Measurements from ENCODE around the gene SMYD3. TPM values are rescaled to one million over a fixed set of nuclear protein-coding genes. Genes with fewer than 3 reads are reported as not detected.

Gene SMYD3
- total RNA-seq, 1 donor from 2014 or later, result 24.2 TPM

DNA sequence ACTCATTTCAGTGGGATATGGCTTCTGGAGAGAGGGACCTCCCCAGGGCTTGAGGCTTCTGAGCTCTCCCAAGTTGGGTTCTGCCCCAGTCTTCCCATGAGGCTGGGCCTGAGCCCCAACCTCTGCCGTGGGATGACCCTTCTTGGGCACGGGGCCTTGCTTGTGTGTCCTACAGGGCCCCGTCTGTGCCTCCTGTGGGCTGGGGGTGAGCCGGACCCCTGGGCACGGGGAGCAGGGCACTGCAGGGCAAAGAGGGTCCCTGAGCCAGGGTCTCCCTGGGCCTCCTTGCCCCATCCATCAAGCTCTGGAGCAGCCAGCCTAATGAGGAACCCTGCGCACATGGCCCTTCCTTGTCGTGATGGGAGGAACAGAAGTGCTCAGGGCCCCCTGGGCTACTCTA, 5.2 kb upstream of the SMYD3 start:
- Mint-ChIP-seq H3K9me3 (peaks cover 4% of the 10 kb centered on the region), H3K36me3 (ENCODE audit: low read depth) (no peaks in the 10 kb centered on the region), H3K27ac (ENCODE audit: unreplicated experiment) (no peak overlapping the region), H3K4me1 (peaks cover 5% of the 10 kb centered on the region), H3K27me3 (ENCODE audit: low read depth) (no peaks in the 10 kb centered on the region), H3K4me3 (no peak overlapping the region)
- no peak for DNase-seq (ENCODE audit: low read depth, low spot score)
- TF ChIP-seq, protein P1, sequence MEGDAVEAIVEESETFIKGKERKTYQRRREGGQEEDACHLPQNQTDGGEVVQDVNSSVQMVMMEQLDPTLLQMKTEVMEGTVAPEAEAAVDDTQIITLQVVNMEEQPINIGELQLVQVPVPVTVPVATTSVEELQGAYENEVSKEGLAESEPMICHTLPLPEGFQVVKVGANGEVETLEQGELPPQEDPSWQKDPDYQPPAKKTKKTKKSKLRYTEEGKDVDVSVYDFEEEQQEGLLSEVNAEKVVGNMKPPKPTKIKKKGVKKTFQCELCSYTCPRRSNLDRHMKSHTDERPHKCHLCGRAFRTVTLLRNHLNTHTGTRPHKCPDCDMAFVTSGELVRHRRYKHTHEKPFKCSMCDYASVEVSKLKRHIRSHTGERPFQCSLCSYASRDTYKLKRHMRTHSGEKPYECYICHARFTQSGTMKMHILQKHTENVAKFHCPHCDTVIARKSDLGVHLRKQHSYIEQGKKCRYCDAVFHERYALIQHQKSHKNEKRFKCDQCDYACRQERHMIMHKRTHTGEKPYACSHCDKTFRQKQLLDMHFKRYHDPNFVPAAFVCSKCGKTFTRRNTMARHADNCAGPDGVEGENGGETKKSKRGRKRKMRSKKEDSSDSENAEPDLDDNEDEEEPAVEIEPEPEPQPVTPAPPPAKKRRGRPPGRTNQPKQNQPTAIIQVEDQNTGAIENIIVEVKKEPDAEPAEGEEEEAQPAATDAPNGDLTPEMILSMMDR (conservative IDR thresholded peaks at IDR 0.05), result no peak

DNA sequence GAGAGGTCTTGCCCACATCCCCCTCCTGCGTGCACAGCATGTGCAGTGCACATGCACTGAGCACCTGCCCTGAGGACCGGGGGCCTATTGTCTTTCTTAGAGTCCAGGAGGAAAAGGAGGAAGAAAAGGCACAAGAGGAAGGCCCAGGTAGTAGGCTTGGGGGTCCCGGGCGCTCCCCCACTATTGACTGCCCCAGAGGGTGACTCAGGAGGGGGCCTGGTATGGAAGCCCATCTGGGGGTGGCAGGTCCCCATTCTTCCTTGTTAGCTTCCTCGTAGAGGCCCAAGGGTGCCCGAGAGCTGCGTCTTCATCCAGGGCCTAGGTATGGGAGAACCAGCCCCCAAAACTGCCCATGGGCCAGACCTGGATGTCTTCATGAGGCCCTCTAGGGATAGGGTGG, 4.1 kb upstream of the SMYD3 start:
- Mint-ChIP-seq H3K4me3 (no peak overlapping the region), H3K27me3 (ENCODE audit: low read depth) (peaks cover 3% of the 10 kb centered on the region), H3K4me1 (peaks cover 11% of the 10 kb centered on the region), H3K9me3 (peaks cover 4% of the 10 kb centered on the region), H3K27ac (ENCODE audit: unreplicated experiment) (no peak overlapping the region), H3K36me3 (ENCODE audit: low read depth) (no peaks in the 10 kb centered on the region)
- no peak for DNase-seq (ENCODE audit: low read depth, low spot score)
- TF ChIP-seq, protein P1 (conservative IDR thresholded peaks at IDR 0.05), result no peak

DNA sequence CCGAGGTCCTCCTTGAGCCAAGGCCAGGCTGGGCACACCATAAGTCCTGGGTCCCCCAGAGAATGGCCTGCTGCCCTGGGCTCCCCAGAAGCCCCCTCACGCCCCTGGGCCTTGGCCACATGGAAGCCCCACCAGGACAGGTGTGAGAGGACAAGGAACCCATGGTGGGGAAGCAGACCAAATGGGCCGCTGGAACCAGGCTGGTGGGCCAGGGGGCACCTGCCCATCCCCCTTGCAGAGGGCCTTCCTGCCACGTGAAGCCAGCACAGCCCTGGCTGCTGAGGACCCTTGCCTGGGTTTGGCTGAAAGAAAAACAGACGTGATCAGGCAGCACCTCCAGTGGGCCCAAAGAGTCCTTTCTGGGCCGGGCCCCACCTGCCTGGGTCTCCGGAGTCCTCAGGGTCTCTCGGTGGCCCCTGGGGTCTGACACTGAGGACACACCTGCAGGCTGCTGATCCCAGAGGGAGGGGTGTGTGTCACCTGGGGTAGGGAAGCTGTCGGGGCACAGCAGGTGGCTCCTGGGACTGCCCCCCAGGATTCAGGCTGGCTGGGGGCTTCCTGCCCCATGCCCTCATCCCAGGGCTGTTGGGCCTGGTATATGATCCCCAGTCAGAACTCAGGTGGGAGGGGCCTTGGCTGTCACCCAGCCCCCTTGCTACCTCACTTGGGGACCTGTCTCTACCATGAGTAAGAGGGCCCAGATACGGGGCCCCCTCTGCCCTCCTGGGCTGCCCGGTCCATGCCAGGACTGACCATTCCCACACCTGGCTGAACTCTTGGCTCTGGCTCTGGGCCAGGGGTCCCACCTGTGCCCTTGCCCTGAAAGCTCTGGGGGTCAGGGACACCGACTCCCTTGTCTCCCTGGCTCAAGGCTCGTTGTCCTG, 3.3 kb upstream of the SMYD3 start:
- Mint-ChIP-seq H3K27ac (ENCODE audit: unreplicated experiment) (no peak overlapping the region), H3K4me3 (no peak overlapping the region), H3K27me3 (ENCODE audit: low read depth) (peaks cover 5% of the 10 kb centered on the region), H3K4me1 (peaks cover 19% of the 10 kb centered on the region), H3K9me3 (peaks cover 4% of the 10 kb centered on the region), H3K36me3 (ENCODE audit: low read depth) (no peaks in the 10 kb centered on the region)
- DNase-seq (ENCODE audit: low read depth, low spot score), result no peak
- TF ChIP-seq, protein P1 (conservative IDR thresholded peaks at IDR 0.05), result no peak

DNA sequence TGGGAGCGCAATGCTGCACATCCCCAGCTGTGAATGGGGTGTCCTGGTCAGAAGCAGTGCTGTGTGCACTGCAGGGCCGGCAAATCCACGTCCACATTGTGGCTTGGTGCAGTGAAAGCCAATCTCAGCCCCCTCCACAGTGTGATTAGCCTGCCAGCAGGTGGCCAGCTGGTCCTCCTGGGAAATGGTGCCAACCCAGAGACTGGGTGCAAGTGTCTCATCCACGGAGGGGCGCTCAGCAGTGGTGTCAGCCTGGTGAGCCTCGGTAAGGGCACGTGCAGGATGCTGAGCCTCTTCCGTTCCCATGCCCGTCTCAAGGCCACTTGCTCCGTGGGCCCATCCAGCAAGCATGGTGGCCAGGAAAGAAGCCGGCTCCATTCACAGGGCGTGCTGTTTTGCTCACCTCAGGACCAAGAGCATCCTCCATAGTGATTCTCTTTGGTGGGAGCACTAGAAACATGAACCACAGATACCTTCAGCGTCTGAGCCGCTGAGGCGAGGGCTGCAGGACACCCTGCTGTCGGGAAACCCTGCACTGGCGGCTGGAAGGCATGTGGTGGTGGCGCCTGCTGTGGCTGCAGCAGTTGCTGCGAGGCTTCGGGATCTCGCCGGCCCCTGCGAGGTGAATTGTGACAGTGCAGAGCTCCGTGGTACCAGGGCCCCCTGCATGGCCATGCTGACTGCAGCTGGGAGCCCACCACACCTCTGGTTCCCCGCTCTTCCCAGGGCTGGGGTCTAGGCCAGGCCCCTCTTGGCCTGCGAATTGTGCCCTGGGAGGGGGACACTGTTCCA, 2.0 kb upstream of the SMYD3 start:
- Mint-ChIP-seq H3K27me3 (ENCODE audit: low read depth) (peaks cover 5% of the 10 kb centered on the region), H3K4me3 (no peak overlapping the region), H3K36me3 (ENCODE audit: low read depth) (no peaks in the 10 kb centered on the region), H3K9me3 (peaks cover under 1% of the 10 kb centered on the region), H3K4me1 (peaks cover 22% of the 10 kb centered on the region), H3K27ac (ENCODE audit: unreplicated experiment) (no peak overlapping the region)
- TF ChIP-seq, protein P1 (conservative IDR thresholded peaks at IDR 0.05), result no peak
- no peak for DNase-seq (ENCODE audit: low read depth, low spot score)

DNA sequence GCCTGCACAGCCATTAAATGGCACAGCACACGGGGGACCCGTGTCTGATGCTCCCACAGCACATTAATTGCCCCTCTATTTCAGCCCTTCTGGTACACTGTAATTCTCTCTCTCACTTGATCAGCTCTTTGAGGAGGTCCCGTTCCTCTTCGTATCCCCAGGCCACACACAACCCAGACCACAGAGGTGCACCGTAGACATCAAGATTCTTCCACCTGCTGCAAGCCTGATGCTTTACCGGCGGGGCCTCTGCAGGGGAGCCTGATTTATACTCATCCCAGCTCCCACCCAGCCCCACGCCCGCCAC, 759 bp downstream of the SMYD3 start:
- Mint-ChIP-seq H3K27ac (ENCODE audit: unreplicated experiment) (no peak overlapping the region), H3K9me3 (no peaks in the 10 kb centered on the region), H3K4me1 (peaks cover 22% of the 10 kb centered on the region), H3K27me3 (ENCODE audit: low read depth) (peaks cover 5% of the 10 kb centered on the region), H3K4me3 (peak overlapping the region; percentile 94), H3K36me3 (ENCODE audit: low read depth) (no peaks in the 10 kb centered on the region)
- TF ChIP-seq, protein P1 (conservative IDR thresholded peaks at IDR 0.05), result no peak
- no peak for DNase-seq (ENCODE audit: low read depth, low spot score)
